A549 (cell line): ENCODE data around the gene FHL2. TPM values are rescaled to one million over a fixed set of nuclear protein-coding genes. Genes with fewer than 3 reads are reported as not detected.

ENCODE experiments used
- ATAC-seq, 2 experiments: fragments of 200-7000 bp in 1 of 2; fragments of >200 bp in 1 of 2; cut with Nextera tagmentation in 1 of 2; cut with Tn5 transposase in 1 of 2; 3 replicates each; pipeline versions ENCODE4 v1.8.0 to v1.9.1; 2018 to 2020; ENCODE audit warnings: mild to moderate bottlenecking in 1 of 2, moderate library complexity in 1 of 2
- CTCF ChIA-PET: fragments of 300-600 bp; sonication (Branson Sonifier 250); formaldehyde crosslinking; extraction: SDS; loops from one replicate; lab custom pipeline; 2021; ENCODE audit warnings: antibody characterized with exemption, inconsistent platforms; lab: Yijun Ruan, JAX
- POLR2A ChIA-PET: fragments of 350-600 bp; formaldehyde crosslinking; extraction: SDS; loops from one replicate; lab custom pipeline; 2021; ENCODE audit warnings: antibody characterized with exemption, inconsistent platforms; lab: Yijun Ruan, JAX
- DNase-seq, 2 experiments: peaks; one replicate each; pipeline versions ENCODE4 v3.0.0 to v3.0.0-alpha.2; 2011 to 2016; ENCODE audit warnings: low read depth in 1 of 2, low spot score in 1 of 2
- FAIRE-seq: peaks from 2 replicates; lab custom pipeline; 2011; peaks lifted over from hg19 to GRCh38; lab: Jason Lieb, UNC
- H3K27ac ChIP-seq, 2 experiments: fragments of >200 bp; sonication (Bioruptor Twin); formaldehyde crosslinking; 3 replicates each; pipeline ENCODE4 v1.5.1; 2016 to 2017
- H3K4me1 ChIP-seq: fragments of >200 bp; sonication (Bioruptor Twin); formaldehyde crosslinking; 3 replicates; pipeline ENCODE4 v1.6.1; 2016
- H3K4me2 ChIP-seq: fragments of >200 bp; sonication (Bioruptor Twin); formaldehyde crosslinking; 3 replicates; pipeline ENCODE4 v1.6.1; 2016
- H3K4me3 ChIP-seq: fragments of >200 bp; sonication (Bioruptor Twin); formaldehyde crosslinking; 3 replicates; pipeline ENCODE4 v1.5.1; 2016
- H3K9me3 ChIP-seq: fragments of >200 bp; sonication (Bioruptor Twin); formaldehyde crosslinking; 3 replicates; pipeline ENCODE4 v1.6.1; 2016
- CEBPB ChIP-seq, 2 experiments: fragments of >200 bp in 1 of 2; sonication (Bioruptor Twin) in 1 of 2; formaldehyde crosslinking in 1 of 2; IDR thresholded peaks; 2 replicates each; pipeline ENCODE4 v1.6.1; 2012 to 2016
- CHD4 ChIP-seq: fragments of 200-600 bp; sonication (generic); IDR thresholded peaks from 2 replicates; pipeline ENCODE4 v1.6.1; 2016; ENCODE audit warnings: antibody characterized with exemption, mild to moderate bottlenecking, borderline replicate concordance
- EHMT2 ChIP-seq: fragments of 200-600 bp; sonication (generic); IDR thresholded peaks from 2 replicates; pipeline ENCODE4 v1.6.1; 2016; ENCODE audit warnings: antibody characterized with exemption, low read depth, mild to moderate bottlenecking, moderate library complexity
- ESRRA ChIP-seq: fragments of 150-350 bp; IDR thresholded peaks from 2 replicates; pipeline ENCODE4 v1.6.1; 2014; ENCODE audit warnings: mild to moderate bottlenecking, low read length, borderline replicate concordance
- HES2 ChIP-seq: fragments of >200 bp; sonication (Bioruptor Twin); formaldehyde crosslinking; IDR thresholded peaks from 2 replicates; pipeline ENCODE4 v1.6.1; 2016
- HMGXB4 ChIP-seq: fragments of 250-450 bp; sonication (Bioruptor Pico); IDR thresholded peaks from 2 replicates; pipeline ENCODE4 v1.5.0; 2021; ENCODE audit warnings: mild to moderate bottlenecking, moderate library complexity, borderline replicate concordance
- HOXA7 ChIP-seq: fragments of 250-450 bp; sonication (Bioruptor Pico); IDR thresholded peaks from 2 replicates; pipeline ENCODE4 v1.5.0; 2020; ENCODE audit warnings: mild to moderate bottlenecking, moderate library complexity
- HOXB5 ChIP-seq: fragments of 250-450 bp; sonication (Bioruptor Pico); IDR thresholded peaks from 2 replicates; pipeline ENCODE4 v1.5.0; 2020; ENCODE audit warnings: mild to moderate bottlenecking, moderate library complexity
- MAZ ChIP-seq: fragments of 150-350 bp; IDR thresholded peaks from 2 replicates; pipeline ENCODE4 v1.6.1; 2014; ENCODE audit warnings: antibody characterized with exemption, low read depth, low read length, borderline replicate concordance
- MYC ChIP-seq: IDR thresholded peaks from 2 replicates; pipeline ENCODE4 v1.6.1; 2012; ENCODE audit warnings: mild to moderate bottlenecking, inconsistent platforms, low read length, improper control_type of control experiment, borderline replicate concordance
- NPAS2 ChIP-seq: fragments of 250-450 bp; sonication (Bioruptor Pico); IDR thresholded peaks from 2 replicates; pipeline ENCODE4 v1.8.0; 2022; ENCODE audit warnings: mild to moderate bottlenecking, moderate library complexity, borderline replicate concordance
- PBX3 ChIP-seq: IDR thresholded peaks from 2 replicates; pipeline ENCODE4 v1.6.1; 2012
- SMC3 ChIP-seq: fragments of >200 bp; sonication (Bioruptor Twin); formaldehyde crosslinking; IDR thresholded peaks from 3 replicates; pipeline ENCODE4 v1.6.1; 2018; ENCODE audit warnings: inconsistent platforms
- TFCP2L1 ChIP-seq: fragments of 250-450 bp; sonication (Bioruptor Pico); IDR thresholded peaks from 2 replicates; pipeline ENCODE4 v1.5.0; 2021; ENCODE audit warnings: mild to moderate bottlenecking
- WGBS: methylation state at CpG from one replicate; pipeline ENCODE4 v1.1.6; 2017; ENCODE audit errors: missing lambda C conversion rate; 5-methylcytosine and 5-hydroxymethylcytosine counted together
- polyA plus RNA-seq, 4 experiments: library from polyadenylated mRNA; depleted of rRNA in 3 of 4; stranded (reverse); fragments of >200 nt; fragmentation: RNase III in 1 of 4; extraction: RNeasy Plus Mini Kit Qiagen cat#74134 plus additional on column Dnase treatment in 1 of 4; gene quantifications; 2 replicates in 3 of 4; 3 replicates in 1 of 4; pipeline ENCODE4 v1.2.3, GENCODE V29; 2011 to 2017
- TF ChIP-seq, protein P1 (sequence below): fragments of 150-350 bp; IDR thresholded peaks from 2 replicates; pipeline ENCODE4 v1.6.1; 2014; ENCODE audit warnings: low read depth, mild to moderate bottlenecking, low read length
- TF ChIP-seq, protein P2 (sequence below): fragments of 250-450 bp; sonication (Bioruptor Pico); IDR thresholded peaks from 2 replicates; pipeline ENCODE4 v1.5.0; 2020; ENCODE audit warnings: low read depth, mild to moderate bottlenecking, moderate library complexity
- TF ChIP-seq, protein P3 (sequence below): fragments of >200 bp; sonication (Bioruptor Twin); formaldehyde crosslinking; IDR thresholded peaks from 3 replicates; pipeline ENCODE4 v1.6.1; 2016
- TF ChIP-seq, protein P4 (sequence below): fragments of >200 bp; sonication (Bioruptor Twin); formaldehyde crosslinking; IDR thresholded peaks from 3 replicates; pipeline ENCODE4 v1.5.1; 2016

The FHL2 gene
- polyA plus RNA-seq, 2 of the 4 experiments (the other 2 are of a cell fraction), result 57.9 to 85.9 TPM

- WGBS, result 97% methylated on average over 14 of the region's 14 CpGs
- TF ChIP-seq, protein P1, sequence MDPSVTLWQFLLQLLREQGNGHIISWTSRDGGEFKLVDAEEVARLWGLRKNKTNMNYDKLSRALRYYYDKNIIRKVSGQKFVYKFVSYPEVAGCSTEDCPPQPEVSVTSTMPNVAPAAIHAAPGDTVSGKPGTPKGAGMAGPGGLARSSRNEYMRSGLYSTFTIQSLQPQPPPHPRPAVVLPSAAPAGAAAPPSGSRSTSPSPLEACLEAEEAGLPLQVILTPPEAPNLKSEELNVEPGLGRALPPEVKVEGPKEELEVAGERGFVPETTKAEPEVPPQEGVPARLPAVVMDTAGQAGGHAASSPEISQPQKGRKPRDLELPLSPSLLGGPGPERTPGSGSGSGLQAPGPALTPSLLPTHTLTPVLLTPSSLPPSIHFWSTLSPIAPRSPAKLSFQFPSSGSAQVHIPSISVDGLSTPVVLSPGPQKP, result no peak
- TF ChIP-seq CHD4 (no peak), MAZ (no peak), EHMT2 (no peak), ESRRA (no peak), SMC3 (no peak), HOXA7 (CRISPR knock-in tag) (no peak), HOXB5 (CRISPR knock-in tag) (no peak), NPAS2 (CRISPR knock-in tag) (no peak), HMGXB4 (CRISPR knock-in tag) (no peak), PBX3 (no peak), CEBPB (IDR thresholded peaks at IDR 0.05) (no peak), HES2 (no peak), MYC (no peak), TFCP2L1 (CRISPR knock-in tag) (no peak)
- TF ChIP-seq, protein P2, sequence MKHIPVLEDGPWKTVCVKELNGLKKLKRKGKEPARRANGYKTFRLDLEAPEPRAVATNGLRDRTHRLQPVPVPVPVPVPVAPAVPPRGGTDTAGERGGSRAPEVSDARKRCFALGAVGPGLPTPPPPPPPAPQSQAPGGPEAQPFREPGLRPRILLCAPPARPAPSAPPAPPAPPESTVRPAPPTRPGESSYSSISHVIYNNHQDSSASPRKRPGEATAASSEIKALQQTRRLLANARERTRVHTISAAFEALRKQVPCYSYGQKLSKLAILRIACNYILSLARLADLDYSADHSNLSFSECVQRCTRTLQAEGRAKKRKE, result no peak
- TF ChIP-seq, protein P3, sequence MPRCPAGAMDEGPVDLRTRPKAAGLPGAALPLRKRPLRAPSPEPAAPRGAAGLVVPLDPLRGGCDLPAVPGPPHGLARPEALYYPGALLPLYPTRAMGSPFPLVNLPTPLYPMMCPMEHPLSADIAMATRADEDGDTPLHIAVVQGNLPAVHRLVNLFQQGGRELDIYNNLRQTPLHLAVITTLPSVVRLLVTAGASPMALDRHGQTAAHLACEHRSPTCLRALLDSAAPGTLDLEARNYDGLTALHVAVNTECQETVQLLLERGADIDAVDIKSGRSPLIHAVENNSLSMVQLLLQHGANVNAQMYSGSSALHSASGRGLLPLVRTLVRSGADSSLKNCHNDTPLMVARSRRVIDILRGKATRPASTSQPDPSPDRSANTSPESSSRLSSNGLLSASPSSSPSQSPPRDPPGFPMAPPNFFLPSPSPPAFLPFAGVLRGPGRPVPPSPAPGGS, result no peak
- TF ChIP-seq, protein P4, sequence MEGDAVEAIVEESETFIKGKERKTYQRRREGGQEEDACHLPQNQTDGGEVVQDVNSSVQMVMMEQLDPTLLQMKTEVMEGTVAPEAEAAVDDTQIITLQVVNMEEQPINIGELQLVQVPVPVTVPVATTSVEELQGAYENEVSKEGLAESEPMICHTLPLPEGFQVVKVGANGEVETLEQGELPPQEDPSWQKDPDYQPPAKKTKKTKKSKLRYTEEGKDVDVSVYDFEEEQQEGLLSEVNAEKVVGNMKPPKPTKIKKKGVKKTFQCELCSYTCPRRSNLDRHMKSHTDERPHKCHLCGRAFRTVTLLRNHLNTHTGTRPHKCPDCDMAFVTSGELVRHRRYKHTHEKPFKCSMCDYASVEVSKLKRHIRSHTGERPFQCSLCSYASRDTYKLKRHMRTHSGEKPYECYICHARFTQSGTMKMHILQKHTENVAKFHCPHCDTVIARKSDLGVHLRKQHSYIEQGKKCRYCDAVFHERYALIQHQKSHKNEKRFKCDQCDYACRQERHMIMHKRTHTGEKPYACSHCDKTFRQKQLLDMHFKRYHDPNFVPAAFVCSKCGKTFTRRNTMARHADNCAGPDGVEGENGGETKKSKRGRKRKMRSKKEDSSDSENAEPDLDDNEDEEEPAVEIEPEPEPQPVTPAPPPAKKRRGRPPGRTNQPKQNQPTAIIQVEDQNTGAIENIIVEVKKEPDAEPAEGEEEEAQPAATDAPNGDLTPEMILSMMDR, result no peak
- no peak for ATAC-seq
- Histone ChIP-seq H3K4me2 (no peak overlapping the region), H3K4me1 (peaks cover 27% of the 10 kb centered on the region), H3K4me3 (no peak overlapping the region), H3K27ac (no peak overlapping the region), H3K9me3 (no peaks in the 10 kb centered on the region)
- ChIA-PET POLR2A (no interaction called here), CTCF (interaction anchor here (12.5 kb wide), 1 partner anchor 138 kb away, joined by 122 read pairs; no protein-coding TSS in a partner anchor)
- DNase-seq, result no peak
- no peak for FAIRE-seq
Measured at GRCh38 chr2:105381101-105381668, 17.7 kb downstream of the FHL2 start.
